Ascending aorta (tissue), 2 donors: ENCODE measurements around the gene COPS6. TPM values are rescaled to one million over a fixed set of nuclear protein-coding genes. Genes with fewer than 3 reads are reported as not detected.

ENCODE experiments used
- DNase-seq, 2 donors: peaks; one replicate each; pipeline ENCODE4 v3.0.0-alpha.2; 2019; ENCODE audit warnings: low spot score in 2 of 2
- H3K27ac ChIP-seq, 2 donors: fragments of 200-600 bp; sonication (generic); one replicate each; pipeline ENCODE4 v1.5.1; 2016 to 2017; ENCODE audit warnings: mild to moderate bottlenecking in 1 of 2
- H3K27me3 ChIP-seq: fragments of 200-600 bp; sonication (generic); one replicate; pipeline ENCODE4 v1.5.1; 2017
- H3K36me3 ChIP-seq, 2 donors: fragments of 200-600 bp; sonication (generic); one replicate each; pipeline ENCODE4 v1.5.1; 2016
- H3K4me1 ChIP-seq, 2 donors: fragments of 200-600 bp; sonication (generic); one replicate each; pipeline ENCODE4 v1.5.1; 2016 to 2017; ENCODE audit warnings: mild to moderate bottlenecking in 1 of 2
- H3K4me3 ChIP-seq, 2 donors: fragments of 200-600 bp; sonication (generic); one replicate each; pipeline ENCODE4 v1.5.1; 2016 to 2017; ENCODE audit warnings: mild to moderate bottlenecking in 1 of 2
- H3K9me3 ChIP-seq, 2 donors: fragments of 200-600 bp; sonication (generic); one replicate each; pipeline ENCODE4 v1.5.1; 2016
- intact Hi-C: fragments of 100-400 bp; cut with DNase I; formaldehyde crosslinking; loops from one replicate; pipeline ENCODE4 v1.15.1; 2023
- total RNA-seq: library from RNA; depleted of rRNA; stranded (reverse); fragments of >200 nt; gene quantifications from one replicate; pipeline ENCODE4 v1.1.0, GENCODE V29; 2016
- TF ChIP-seq, protein P1 (sequence below), 3 experiments: fragments of 200-600 bp in 2 of 3; fragments of 450-650 bp in 1 of 3; sonication (generic) in 2 of 3; IDR thresholded peaks; one replicate each; pipeline ENCODE4 v1.5.1; 2016 to 2019; ENCODE audit warnings: antibody characterized with exemption in 3 of 3, mild to moderate bottlenecking in 1 of 3, moderate library complexity in 1 of 3

Gene COPS6
- total RNA-seq, 1 donor from 2014 or later: 18.1 TPM

DNA sequence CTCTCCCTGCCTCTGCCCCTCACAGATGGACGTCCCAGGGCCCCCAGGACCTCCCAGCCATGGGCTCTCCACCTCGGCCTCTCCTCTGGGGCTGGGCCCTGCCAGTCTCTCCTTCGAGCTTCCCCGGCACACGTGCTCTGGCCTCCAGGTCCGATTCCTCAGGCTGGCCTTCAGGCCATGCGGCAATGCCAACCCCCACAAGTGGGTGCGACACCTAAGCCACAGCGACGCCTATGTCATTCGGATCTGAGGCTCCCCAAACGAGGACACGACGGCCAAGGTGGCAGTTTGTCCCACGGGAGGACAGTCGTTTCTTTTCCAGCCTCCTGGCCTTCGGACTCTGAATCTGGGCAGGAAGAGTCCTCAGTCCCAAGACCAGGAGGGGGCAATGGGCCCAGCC is 17.9 kb downstream of the COPS6 start:
- TF ChIP-seq, protein P1, sequence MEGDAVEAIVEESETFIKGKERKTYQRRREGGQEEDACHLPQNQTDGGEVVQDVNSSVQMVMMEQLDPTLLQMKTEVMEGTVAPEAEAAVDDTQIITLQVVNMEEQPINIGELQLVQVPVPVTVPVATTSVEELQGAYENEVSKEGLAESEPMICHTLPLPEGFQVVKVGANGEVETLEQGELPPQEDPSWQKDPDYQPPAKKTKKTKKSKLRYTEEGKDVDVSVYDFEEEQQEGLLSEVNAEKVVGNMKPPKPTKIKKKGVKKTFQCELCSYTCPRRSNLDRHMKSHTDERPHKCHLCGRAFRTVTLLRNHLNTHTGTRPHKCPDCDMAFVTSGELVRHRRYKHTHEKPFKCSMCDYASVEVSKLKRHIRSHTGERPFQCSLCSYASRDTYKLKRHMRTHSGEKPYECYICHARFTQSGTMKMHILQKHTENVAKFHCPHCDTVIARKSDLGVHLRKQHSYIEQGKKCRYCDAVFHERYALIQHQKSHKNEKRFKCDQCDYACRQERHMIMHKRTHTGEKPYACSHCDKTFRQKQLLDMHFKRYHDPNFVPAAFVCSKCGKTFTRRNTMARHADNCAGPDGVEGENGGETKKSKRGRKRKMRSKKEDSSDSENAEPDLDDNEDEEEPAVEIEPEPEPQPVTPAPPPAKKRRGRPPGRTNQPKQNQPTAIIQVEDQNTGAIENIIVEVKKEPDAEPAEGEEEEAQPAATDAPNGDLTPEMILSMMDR (IDR thresholded peaks at IDR 0.05): no peak
- intact Hi-C loops: no loop called here
- Histone ChIP-seq H3K9me3 (no peaks in the 10 kb centered on the region), H3K36me3 (peaks cover 58 to 73% of the 10 kb centered on the region in 2 donors), H3K4me3 (no peak overlapping the region), H3K27ac (no peak overlapping the region), H3K4me1 (no peaks in the 10 kb centered on the region), H3K27me3 (no peaks in the 10 kb centered on the region)
- DNase-seq: no peak

DNA sequence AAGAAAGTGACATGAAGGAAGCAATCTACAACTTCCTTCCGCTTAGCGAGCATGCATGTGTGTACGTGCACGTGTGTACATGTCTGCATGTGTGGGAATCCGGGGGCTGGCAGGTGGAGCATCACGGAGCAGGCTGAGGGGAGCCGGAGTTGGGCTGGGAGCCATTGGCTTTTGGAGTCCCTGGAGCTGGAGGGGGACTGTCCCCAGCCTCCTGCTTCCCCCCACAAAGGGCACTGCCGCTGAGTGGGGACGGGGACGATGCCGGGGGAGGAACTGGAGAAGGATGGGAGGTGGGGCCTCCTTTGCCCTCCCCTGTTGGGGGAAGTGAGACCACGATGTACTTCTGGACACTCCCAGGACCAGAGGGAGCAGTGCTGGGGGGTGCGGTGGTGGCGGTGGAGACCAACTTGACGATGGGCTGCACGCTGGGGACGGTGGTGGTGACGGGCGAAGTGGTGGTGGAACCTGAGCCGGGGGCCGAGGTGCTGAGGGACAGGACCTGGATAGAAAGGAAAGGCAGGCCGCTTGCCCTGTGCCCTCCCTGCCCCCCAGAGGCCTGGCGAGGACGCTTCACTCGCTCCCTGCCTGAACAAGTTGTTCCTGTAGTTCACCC is 18.5 kb downstream of the COPS6 start:
- Histone ChIP-seq H3K4me1 (no peaks in the 10 kb centered on the region), H3K9me3 (no peaks in the 10 kb centered on the region), H3K4me3 (no peak overlapping the region), H3K27me3 (no peaks in the 10 kb centered on the region), H3K36me3 (peaks cover 64 to 79% of the 10 kb centered on the region in 2 donors), H3K27ac (no peak overlapping the region)
- intact Hi-C loops: no loop called here
- TF ChIP-seq, protein P1 (IDR thresholded peaks at IDR 0.05): no peak
- no peak for DNase-seq

DNA sequence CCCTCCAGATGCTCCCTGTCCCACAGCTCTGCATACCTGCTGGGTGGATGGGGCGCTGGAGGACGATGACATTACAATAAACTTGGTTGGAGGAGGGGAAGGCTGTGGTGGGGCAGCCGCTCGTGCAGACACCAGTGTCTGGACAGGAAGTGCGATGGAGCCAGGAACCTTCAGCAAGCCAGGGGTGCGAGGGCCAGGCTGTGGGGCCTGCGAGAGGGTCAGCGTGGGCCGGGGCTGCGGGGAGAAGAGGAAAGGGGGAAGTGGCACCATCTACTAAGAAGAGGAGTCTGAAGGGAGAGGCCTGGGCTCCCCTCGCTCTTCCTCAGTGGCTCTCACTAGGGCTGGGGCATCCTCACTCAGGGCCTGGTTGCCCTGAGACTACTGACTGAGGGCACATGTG is 19.1 kb downstream of the COPS6 start:
- TF ChIP-seq, protein P1 (IDR thresholded peaks at IDR 0.05): no peak

DNA sequence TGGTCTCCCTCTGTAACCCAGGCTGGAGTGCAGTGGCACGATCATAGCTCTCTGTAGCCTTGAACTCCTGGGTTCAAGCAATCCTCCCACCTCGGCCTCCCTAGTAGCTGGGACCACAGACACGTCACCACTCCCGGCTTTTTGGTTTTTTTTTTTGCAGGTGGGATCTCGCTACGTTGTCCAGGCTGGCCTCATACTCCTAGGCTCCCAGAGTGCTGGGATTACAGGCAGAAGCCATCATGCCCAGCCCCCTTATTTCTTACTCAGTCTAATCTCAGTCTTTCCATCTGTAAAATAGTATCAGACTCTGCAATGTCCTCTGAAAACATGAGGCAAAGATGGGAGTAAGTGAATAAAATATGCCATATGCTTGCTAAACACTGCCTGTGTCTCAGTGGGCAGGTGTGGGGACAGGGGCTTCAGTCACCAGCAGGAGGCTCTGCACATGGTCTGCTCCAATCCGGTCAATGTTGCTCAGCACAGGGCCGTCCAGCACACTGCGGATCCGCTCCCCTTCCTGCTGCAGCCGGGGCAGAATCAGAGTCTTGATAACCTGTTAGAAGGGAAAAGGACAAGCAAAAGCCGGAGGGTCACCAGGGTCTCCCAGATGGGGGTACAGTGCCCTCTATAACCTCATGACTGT is 20.9 kb downstream of the COPS6 start:
- no peaks in the 10 kb centered on the region for H3K9me3 ChIP-seq
- intact Hi-C loops: no loop called here
- H3K27me3 ChIP-seq: no peaks in the 10 kb centered on the region
- no peak overlapping the region for H3K4me3 ChIP-seq
- peaks cover 80 to 92% of the 10 kb centered on the region in 2 donors for H3K36me3 ChIP-seq
- no peaks in the 10 kb centered on the region for H3K4me1 ChIP-seq
- TF ChIP-seq, protein P1 (IDR thresholded peaks at IDR 0.05): no peak
- no peak overlapping the region for H3K27ac ChIP-seq
- no peak for DNase-seq

More for the DNA sequence above, 19.1 kb downstream of the COPS6 start:
- peaks cover 71 to 86% of the 10 kb centered on the region in 2 donors for H3K36me3 ChIP-seq
- H3K4me3 ChIP-seq: no peak overlapping the region
- H3K27me3 ChIP-seq: no peaks in the 10 kb centered on the region
- no peak for DNase-seq
- H3K4me1 ChIP-seq: no peaks in the 10 kb centered on the region
- H3K9me3 ChIP-seq: no peaks in the 10 kb centered on the region
- intact Hi-C loops: no loop called here
- no peak overlapping the region for H3K27ac ChIP-seq

DNA sequence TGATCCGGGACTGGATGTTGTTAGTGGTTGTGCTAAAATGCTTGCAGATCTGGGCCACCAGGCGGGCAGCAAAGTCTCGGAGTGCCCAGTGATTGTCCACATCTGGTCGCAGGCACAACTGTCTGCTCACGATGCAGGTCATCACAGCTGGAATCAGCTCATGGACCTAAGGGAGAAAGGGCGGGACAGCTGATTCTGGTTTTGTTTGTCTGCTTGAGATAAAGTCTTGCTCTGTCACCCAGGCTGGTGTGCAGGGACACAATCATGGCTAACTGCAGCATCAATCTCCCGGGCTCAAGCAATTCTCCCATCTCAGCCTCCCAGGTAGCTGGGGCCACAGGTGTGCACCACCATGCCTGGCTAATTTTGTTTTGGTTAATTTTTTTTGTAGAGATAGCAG is 22.4 kb downstream of the COPS6 start:
- H3K27ac ChIP-seq: no peak overlapping the region
- intact Hi-C loops: no loop called here
- H3K4me1 ChIP-seq: no peaks in the 10 kb centered on the region
- no peak overlapping the region for H3K4me3 ChIP-seq
- H3K27me3 ChIP-seq: no peaks in the 10 kb centered on the region
- TF ChIP-seq, protein P1 (IDR thresholded peaks at IDR 0.05): no peak
- H3K9me3 ChIP-seq: no peaks in the 10 kb centered on the region
- no peak for DNase-seq
- peaks cover 72 to 77% of the 10 kb centered on the region in 2 donors for H3K36me3 ChIP-seq
